K562 (cell line): Measurements from ENCODE around the gene ZDHHC1. TPM values are rescaled to one million over a fixed set of nuclear protein-coding genes. Genes with fewer than 3 reads are reported as not detected.

Experiments used
- BRF2 ChIP-seq: IDR thresholded peaks from 3 replicates; pipeline ENCODE4 v1.6.1; 2011; ENCODE audit warnings: borderline replicate concordance, mild to moderate bottlenecking; ENCODE audit not compliant: insufficient read length, insufficient read depth
- CBX2 ChIP-seq: fragments of 200-600 bp; sonication (generic); IDR thresholded peaks from one replicate; pipeline ENCODE4 v1.6.1; 2012; ENCODE audit warnings: mild to moderate bottlenecking, low read length, inconsistent platforms; ENCODE audit not compliant: insufficient read depth, poor library complexity, severe bottlenecking
- FOXP1 ChIP-seq: sonication (generic); formaldehyde crosslinking; IDR thresholded peaks from 2 replicates; pipeline ENCODE4 v1.8.0; 2022; ENCODE audit warnings: mild to moderate bottlenecking, missing genetic modification reagents
- GTF2E2 ChIP-seq: fragments of 200-800 bp; sonication (Bioruptor generic); IDR thresholded peaks from 2 replicates; pipeline ENCODE4 v1.6.1; 2016; ENCODE audit warnings: missing genetic modification characterization, missing compliant biosample characterization
- HNRNPK ChIP-seq: fragments of 200-400 bp; formaldehyde crosslinking; IDR thresholded peaks from one replicate; pipeline ENCODE4 v1.6.1; 2018; ENCODE audit warnings: mild to moderate bottlenecking, low read depth, low read length; ENCODE audit not compliant: poor library complexity, severe bottlenecking
- HNRNPLL ChIP-seq: fragments of 200-400 bp; formaldehyde crosslinking; IDR thresholded peaks from 2 replicates; pipeline ENCODE4 v1.6.1; 2017; ENCODE audit warnings: low read length, low read depth, mild to moderate bottlenecking; ENCODE audit not compliant: poor library complexity, severe bottlenecking
- KLF6 ChIP-seq: fragments of 250-450 bp; sonication (Bioruptor Pico); IDR thresholded peaks from 2 replicates; pipeline ENCODE4 v1.4.0; 2020; ENCODE audit warnings: mild to moderate bottlenecking, moderate library complexity, borderline replicate concordance
- MCM2 ChIP-seq: fragments of 450-650 bp; IDR thresholded peaks from 2 replicates; pipeline ENCODE4 v1.6.1; 2017; ENCODE audit warnings: low read depth, mild to moderate bottlenecking
- MIER1 ChIP-seq: fragments of 450-650 bp; IDR thresholded peaks from 2 replicates; pipeline ENCODE4 v1.6.1; 2016; ENCODE audit warnings: antibody characterized with exemption, mild to moderate bottlenecking, low read depth
- MNT ChIP-seq, 2 experiments: fragments of 450-650 bp; conservative IDR thresholded peaks; 2 replicates each; pipeline ENCODE4 v1.6.1; 2017; ENCODE audit warnings: mild to moderate bottlenecking in 2 of 2, moderate library complexity in 2 of 2
- PML ChIP-seq: IDR thresholded peaks from 2 replicates; pipeline ENCODE4 v1.6.1; 2012; ENCODE audit warnings: low read length, inconsistent platforms
- POLR3G ChIP-seq: IDR thresholded peaks from 2 replicates; pipeline ENCODE4 v1.6.1; 2011; ENCODE audit not compliant: insufficient read length, insufficient replicate concordance; ENCODE audit errors: extremely low read depth
- RAD21 ChIP-seq, 2 experiments: fragments of 250-450 bp in 1 of 2; fragments of 450-650 bp in 1 of 2; sonication (Bioruptor Pico) in 1 of 2; formaldehyde crosslinking in 1 of 2; IDR thresholded peaks in 1 of 2; conservative IDR thresholded peaks in 1 of 2; 2 replicates each; pipeline versions ENCODE4 v1.4.0 to v1.8.0; 2020 to 2022; ENCODE audit warnings: mild to moderate bottlenecking in 2 of 2, moderate library complexity in 1 of 2
- RCOR1 ChIP-seq, 2 experiments: IDR thresholded peaks; 2 replicates each; pipeline ENCODE4 v1.6.1; 2012; ENCODE audit warnings: low read depth in 2 of 2, low read length in 2 of 2, borderline replicate concordance in 1 of 2, improper control_type of control experiment in 1 of 2
- SMC3 ChIP-seq: conservative IDR thresholded peaks from 2 replicates; pipeline ENCODE4 v1.6.1; 2011; ENCODE audit warnings: low read depth, low read length, improper control_type of control experiment; ENCODE audit not compliant: insufficient read depth
- UBTF ChIP-seq, 2 experiments: IDR thresholded peaks; 2 replicates each; pipeline ENCODE4 v1.6.1; 2012; ENCODE audit warnings: improper control_type of control experiment in 2 of 2, low read depth in 2 of 2, low read length in 2 of 2, borderline replicate concordance in 1 of 2
- ZC3H4 ChIP-seq: sonication (generic); formaldehyde crosslinking; IDR thresholded peaks from 2 replicates; pipeline ENCODE4 v1.9.0; 2021; ENCODE audit warnings: missing genetic modification reagents, borderline replicate concordance
- ZNF23 ChIP-seq: fragments of 250-450 bp; sonication (Bioruptor Pico); IDR thresholded peaks from 2 replicates; pipeline ENCODE4 v1.4.0; 2020; ENCODE audit warnings: mild to moderate bottlenecking
- ZNF583 ChIP-seq: fragments of 250-450 bp; sonication (Bioruptor Pico); IDR thresholded peaks from 2 replicates; pipeline ENCODE4 v1.4.0; 2020
- ZNF655 ChIP-seq: fragments of 250-450 bp; sonication (Bioruptor Pico); IDR thresholded peaks from 2 replicates; pipeline ENCODE4 v1.5.0; 2021
- polyA plus RNA-seq, 8 experiments: library from polyadenylated mRNA; depleted of rRNA in 4 of 8; stranded (reverse) in 5 of 8; unstranded in 3 of 8; fragments of >200 nt; fragmentation: Nextera tagmentation in 2 of 8; fragmentation: Illumina TruSeq in 1 of 8; extraction: Ambion mirVana in 2 of 8; extraction: Trizol in 1 of 8; gene quantifications; 2 replicates each; pipeline versions ENCODE4 v1.2.1 to v1.2.3, GENCODE V29; 2011 to 2014; ENCODE audit warnings: inconsistent platforms in 1 of 8, missing spikeins in 1 of 8
- total RNA-seq, 7 experiments: library from RNA; depleted of rRNA in 6 of 7; stranded (reverse); fragments of >200 nt in 6 of 7; fragmentation: Illumina TruSeq in 2 of 7; extraction: Trizol in 2 of 7; gene quantifications; 2 replicates each; pipeline versions ENCODE4 v1.2.1 to v1.2.3, GENCODE V29; 2011 to 2021; ENCODE audit warnings: low replicate concordance in 1 of 7

The ZDHHC1 gene
- total and polyA plus RNA-seq, 9 of the 15 experiments (the other 6 are each of a cell fraction or from before 2014, with no cell fraction given), result 0.06 to 0.77 (median 0.25) TPM; not detected in 4

- TF ChIP-seq RAD21 (CRISPR knock-in tag; conservative IDR thresholded peaks at IDR 0.05 in 1 of 2, IDR thresholded peaks at IDR 0.05 in 1 of 2) (peak; percentile 39 to 62), POLR3G (no peak), HNRNPLL (no peak), CBX2 (no peak), PML (no peak), UBTF (IDR thresholded peaks at IDR 0.05; ENCODE audit: borderline replicate concordance in 1 of 2, low read depth in 2 of 2, low read length in 2 of 2) (0 out of 4 replicates have a peak, but pooled peaks of 1 of the 2 experiments have one; percentile 22), ZNF23 (no peak), MCM2 (no peak), KLF6 (CRISPR knock-in tag) (no peak), GTF2E2 (tag) (no peak), MIER1 (no peak), ZNF583 (no peak), ZNF655 (CRISPR knock-in tag) (no peak), HNRNPK (no peak), ZC3H4 (CRISPR knock-in tag) (no peak), FOXP1 (CRISPR knock-in tag) (peak; percentile 45; the same call in 1 of the 2 replicates), SMC3 (peak; percentile 61; the same call in 1 of the 2 replicates), BRF2 (no peak), MNT (conservative IDR thresholded peaks at IDR 0.05) (no peak; a peak in 1 of 4 replicates), RCOR1 (IDR thresholded peaks at IDR 0.05; ENCODE audit: borderline replicate concordance in 1 of 2, low read depth in 2 of 2, low read length in 2 of 2) (peak in 1 of 2 experiments; percentile 26; a peak in 1 of 4 replicates)
These were observed 23.0 kb downstream of the ZDHHC1 start, which contains the start of gene TPPP3 (continued) for GRCh38 chr16:67393111-67393787.
